ENCODE data around the gene LRRTM2.
"Not testable (repeated sequence)": the region's sequence is repeated elsewhere in the genome, so short reads cannot be mapped to it uniquely, and the experiment has no call there.

LRRTM2 gene

GRCh38 chr5:138869763-138870500, 5.2 kb downstream of the LRRTM2 start:
- peaks cover 17% of the 10 kb centered on the region for H3K27me3 Mint-ChIP-seq
- H3K36me3 Mint-ChIP-seq, result no peaks in the 10 kb centered on the region
- no peak overlapping the region for H3K4me3 Mint-ChIP-seq
- H3K9me3 Mint-ChIP-seq, result no peaks in the 10 kb centered on the region
- H3K4me1 Mint-ChIP-seq, result peaks cover 12% of the 10 kb centered on the region
- H3K27ac Mint-ChIP-seq, result no peak overlapping the region

GRCh38 chr5:138869038-138869437, 6.1 kb downstream of the LRRTM2 start:
- Mint-ChIP-seq H3K4me3 (no peak overlapping the region), H3K27me3 (peaks cover 14% of the 10 kb centered on the region), H3K9me3 (no peaks in the 10 kb centered on the region), H3K27ac (no peak overlapping the region), H3K36me3 (no peaks in the 10 kb centered on the region), H3K4me1 (peaks cover 12% of the 10 kb centered on the region)

GRCh38 chr5:138867011-138867410, 8.1 kb downstream of the LRRTM2 start:
- H3K4me3 Mint-ChIP-seq, result no peak overlapping the region
- no peaks in the 10 kb centered on the region for H3K9me3 Mint-ChIP-seq
- H3K4me1 Mint-ChIP-seq, result peaks cover 8% of the 10 kb centered on the region
- no peak overlapping the region for H3K27ac Mint-ChIP-seq
- H3K36me3 Mint-ChIP-seq, result no peaks in the 10 kb centered on the region
- H3K27me3 Mint-ChIP-seq, result peaks cover 8% of the 10 kb centered on the region

- H3K9me3 Mint-ChIP-seq, result no peaks in the 10 kb centered on the region
- H3K4me3 Mint-ChIP-seq, result no peak overlapping the region
- H3K27me3 Mint-ChIP-seq, result peaks cover 4% of the 10 kb centered on the region
- peak overlapping the region; percentile 52 for H3K27ac Mint-ChIP-seq
- H3K36me3 Mint-ChIP-seq, result no peaks in the 10 kb centered on the region
- peaks cover 9% of the 10 kb centered on the region for H3K4me1 Mint-ChIP-seq
These were observed 22.0 kb downstream of the LRRTM2 start for GRCh38 chr5:138853132-138853531.

- peaks cover 9% of the 10 kb centered on the region for H3K4me1 Mint-ChIP-seq
- H3K9me3 Mint-ChIP-seq, result no peaks in the 10 kb centered on the region
- no peak overlapping the region for H3K27ac Mint-ChIP-seq
- peaks cover 4% of the 10 kb centered on the region for H3K27me3 Mint-ChIP-seq
- H3K36me3 Mint-ChIP-seq, result no peaks in the 10 kb centered on the region
- no peak overlapping the region for H3K4me3 Mint-ChIP-seq
These were observed 24.2 kb downstream of the LRRTM2 start for GRCh38 chr5:138850865-138851435.

GRCh38 chr5:138849882-138850281, 25.3 kb downstream of the LRRTM2 start:
- Mint-ChIP-seq H3K4me1 (peaks cover 9% of the 10 kb centered on the region), H3K27me3 (peaks cover 2% of the 10 kb centered on the region), H3K27ac (no peak overlapping the region), H3K36me3 (no peaks in the 10 kb centered on the region), H3K9me3 (no peaks in the 10 kb centered on the region), H3K4me3 (no peak overlapping the region)

- H3K9me3 Mint-ChIP-seq, result no peaks in the 10 kb centered on the region
- peaks cover 2% of the 10 kb centered on the region for H3K27me3 Mint-ChIP-seq
- H3K27ac Mint-ChIP-seq, result no peak overlapping the region
- no peaks in the 10 kb centered on the region for H3K36me3 Mint-ChIP-seq
- H3K4me1 Mint-ChIP-seq, result peaks cover 9% of the 10 kb centered on the region
- no peak overlapping the region for H3K4me3 Mint-ChIP-seq
These were observed 25.7 kb downstream of the LRRTM2 start for GRCh38 chr5:138849439-138849838.

GRCh38 chr5:138844812-138845513, 30.2 kb downstream of the LRRTM2 start:
- Mint-ChIP-seq H3K27ac (no peak overlapping the region), H3K9me3 (no peaks in the 10 kb centered on the region), H3K36me3 (no peaks in the 10 kb centered on the region), H3K27me3 (no peaks in the 10 kb centered on the region), H3K4me1 (no peaks in the 10 kb centered on the region), H3K4me3 (no peak overlapping the region)

GRCh38 chr5:138844125-138844461, 31.0 kb downstream of the LRRTM2 start:
- H3K9me3 Mint-ChIP-seq, result no peaks in the 10 kb centered on the region
- H3K27ac Mint-ChIP-seq, result no peak overlapping the region
- no peak overlapping the region for H3K4me3 Mint-ChIP-seq
- H3K27me3 Mint-ChIP-seq, result no peaks in the 10 kb centered on the region
- no peaks in the 10 kb centered on the region for H3K36me3 Mint-ChIP-seq
- H3K4me1 Mint-ChIP-seq, result no peaks in the 10 kb centered on the region

GRCh38 chr5:138843316-138844124, 31.6 kb downstream of the LRRTM2 start:
- H3K9me3 Mint-ChIP-seq, result no peaks in the 10 kb centered on the region
- no peaks in the 10 kb centered on the region for H3K27me3 Mint-ChIP-seq
- no peaks in the 10 kb centered on the region for H3K4me1 Mint-ChIP-seq
- H3K27ac Mint-ChIP-seq, result no peak overlapping the region
- H3K4me3 Mint-ChIP-seq, result no peak overlapping the region
- H3K36me3 Mint-ChIP-seq, result no peaks in the 10 kb centered on the region

- no peak overlapping the region for H3K27ac Mint-ChIP-seq
- no peak overlapping the region for H3K4me3 Mint-ChIP-seq
- peaks cover 1% of the 10 kb centered on the region for H3K27me3 Mint-ChIP-seq
- H3K9me3 Mint-ChIP-seq, result no peaks in the 10 kb centered on the region
- H3K36me3 Mint-ChIP-seq, result peaks cover 1% of the 10 kb centered on the region
- no peaks in the 10 kb centered on the region for H3K4me1 Mint-ChIP-seq
These were observed 33.6 kb downstream of the LRRTM2 start for GRCh38 chr5:138841531-138841930.

- H3K4me3 Mint-ChIP-seq, result no peak overlapping the region
- peaks cover 1% of the 10 kb centered on the region for H3K36me3 Mint-ChIP-seq
- H3K27me3 Mint-ChIP-seq, result peaks cover 3% of the 10 kb centered on the region
- H3K27ac Mint-ChIP-seq, result no peak overlapping the region
- H3K9me3 Mint-ChIP-seq, result no peaks in the 10 kb centered on the region
- no peaks in the 10 kb centered on the region for H3K4me1 Mint-ChIP-seq
These were observed 35.0 kb downstream of the LRRTM2 start for GRCh38 chr5:138840103-138840502.

GRCh38 chr5:138837160-138837559, 38.0 kb downstream of the LRRTM2 start:
- Mint-ChIP-seq H3K27ac (no peak overlapping the region), H3K4me3 (no peak overlapping the region), H3K4me1 (no peaks in the 10 kb centered on the region), H3K36me3 (peaks cover 1% of the 10 kb centered on the region), H3K9me3 (no peaks in the 10 kb centered on the region), H3K27me3 (peaks cover 3% of the 10 kb centered on the region)

GRCh38 chr5:138834853-138835252, 40.3 kb downstream of the LRRTM2 start:
- not testable (repeated sequence) for H3K4me3 Mint-ChIP-seq, H3K36me3 Mint-ChIP-seq, H3K27ac Mint-ChIP-seq, H3K4me1 Mint-ChIP-seq, H3K27me3 Mint-ChIP-seq, H3K9me3 Mint-ChIP-seq

GRCh38 chr5:138833726-138834480, 41.2 kb downstream of the LRRTM2 start:
- peaks cover 1% of the 10 kb centered on the region for H3K36me3 Mint-ChIP-seq
- no peak overlapping the region for H3K27ac Mint-ChIP-seq
- H3K4me3 Mint-ChIP-seq, result no peak overlapping the region
- H3K9me3 Mint-ChIP-seq, result no peaks in the 10 kb centered on the region
- peaks cover 4% of the 10 kb centered on the region for H3K27me3 Mint-ChIP-seq
- H3K4me1 Mint-ChIP-seq, result no peaks in the 10 kb centered on the region
